HG03378 (cell line): ENCODE data around the gene LRRFIP1.
"Not testable (repeated sequence)": the region's sequence is repeated elsewhere in the genome, so short reads cannot be mapped to it uniquely, and the experiment has no call there.

ENCODE experiments used
- ATAC-seq: cut with Tn5 transposase; IDR thresholded peaks from one replicate; pipeline ENCODE4 v1.9.1; 2021; ENCODE audit warnings: mild to moderate bottlenecking, moderate library complexity; ENCODE audit not compliant: unreplicated experiment

Gene LRRFIP1

DNA sequence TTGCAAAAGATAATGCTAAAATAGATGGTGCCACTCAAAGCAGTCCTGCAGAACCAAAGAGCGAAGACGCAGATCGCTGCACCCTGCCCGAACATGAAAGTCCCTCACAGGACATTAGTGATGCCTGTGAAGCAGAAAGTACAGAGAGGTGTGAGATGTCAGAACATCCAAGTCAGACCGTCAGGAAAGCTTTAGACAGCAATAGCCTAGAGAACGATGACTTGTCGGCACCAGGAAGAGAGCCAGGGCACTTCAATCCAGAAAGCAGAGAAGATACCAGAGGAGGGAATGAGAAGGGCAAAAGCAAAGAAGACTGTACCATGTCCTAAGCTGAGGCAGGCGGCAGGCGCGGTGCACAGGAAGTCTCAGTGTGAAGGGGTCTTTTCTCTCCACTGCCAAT, 136.4 kb downstream of the LRRFIP1 start:
- ATAC-seq: no peak

- ATAC-seq: not testable (repeated sequence)
These were observed 137.7 kb downstream of the LRRFIP1 start for GRCh38 chr2:237765122-237765521.

DNA sequence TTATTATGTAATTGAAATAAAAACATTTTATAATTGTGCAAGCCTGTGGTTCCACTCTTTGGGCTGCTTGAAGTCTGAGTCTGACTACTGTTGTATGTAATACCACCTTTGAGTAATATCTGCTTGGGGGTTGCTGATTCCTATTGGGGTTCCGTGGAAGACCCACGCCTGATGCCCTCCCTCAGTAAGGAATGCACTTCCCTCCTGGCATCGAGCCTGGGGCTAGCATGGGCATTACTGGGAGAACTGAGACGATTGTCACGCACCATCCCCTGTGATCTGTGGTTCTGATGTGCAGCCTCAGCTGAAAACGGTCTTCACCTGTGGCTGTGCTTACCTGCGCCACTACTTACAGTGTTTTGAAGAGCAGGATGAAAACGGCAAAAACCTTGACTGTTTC, 138.5 kb downstream of the LRRFIP1 start:
- ATAC-seq: no peak

DNA sequence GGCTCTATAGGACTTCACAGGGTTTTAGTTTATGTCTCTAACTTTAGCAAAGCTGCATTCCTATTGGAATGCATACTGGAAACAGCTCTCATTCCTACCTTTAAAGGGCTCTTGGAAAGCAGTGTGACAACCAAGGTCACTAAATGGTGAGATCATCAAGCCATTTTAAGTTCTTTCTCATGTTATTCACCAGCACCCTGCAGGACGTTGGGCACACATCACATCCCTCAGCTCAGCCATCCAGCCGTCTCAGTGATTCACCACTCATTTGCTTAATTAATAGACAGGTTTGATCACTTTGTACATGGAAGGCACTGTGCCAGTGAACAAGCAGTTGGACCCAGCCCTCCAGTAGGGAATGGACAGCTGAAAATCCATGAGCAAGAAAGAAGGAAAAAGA, 139.0 kb downstream of the LRRFIP1 start:
- ATAC-seq: no peak

DNA sequence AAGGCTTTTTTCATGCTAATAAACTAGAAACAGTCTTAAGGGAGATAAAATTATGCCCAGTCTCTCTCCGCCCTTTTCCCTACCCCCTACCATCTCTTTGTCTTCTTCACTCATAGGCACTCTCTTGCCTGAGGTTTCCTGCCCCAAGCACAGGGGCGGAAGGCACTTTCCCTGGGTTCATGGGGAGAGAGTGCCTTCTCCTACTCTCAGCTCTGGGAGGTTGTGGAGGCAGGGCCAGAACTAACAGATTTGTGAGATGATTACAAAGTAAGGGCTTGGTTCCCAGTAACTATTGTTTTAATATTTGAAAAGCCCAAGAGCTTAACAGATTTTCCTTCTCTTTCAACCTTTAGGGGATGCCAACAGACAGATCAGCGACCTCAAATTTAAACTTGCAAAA, 145.1 kb downstream of the LRRFIP1 start:
- no peak for ATAC-seq

GRCh38 chr2:237773826-237774225, 146.4 kb downstream of the LRRFIP1 start:
- no peak for ATAC-seq

GRCh38 chr2:237774811-237775553, 147.6 kb downstream of the LRRFIP1 start:
- ATAC-seq: no peak

- ATAC-seq: no peak
These were observed 152.1 kb downstream of the LRRFIP1 start for GRCh38 chr2:237779521-237779920.

DNA sequence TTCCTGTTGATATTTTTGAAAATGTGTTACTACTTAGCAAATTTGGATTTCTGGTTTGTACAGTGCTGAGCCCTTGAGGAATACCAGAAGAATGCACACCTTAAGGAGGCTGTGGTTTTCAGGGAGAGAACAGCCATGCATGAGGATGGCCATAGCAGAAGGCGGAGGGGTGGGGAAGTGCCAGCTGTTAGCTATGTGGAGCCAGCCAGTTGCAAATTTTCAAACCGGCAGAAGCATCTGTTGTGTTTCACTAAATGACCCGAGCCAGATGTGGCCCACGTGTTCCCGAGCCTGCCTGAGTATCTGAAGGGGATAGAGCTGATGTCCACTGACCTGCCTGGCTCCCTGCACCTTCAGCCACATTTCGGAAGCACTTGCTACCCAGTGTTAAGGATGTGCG, 154.8 kb downstream of the LRRFIP1 start:
- ATAC-seq: no peak

DNA sequence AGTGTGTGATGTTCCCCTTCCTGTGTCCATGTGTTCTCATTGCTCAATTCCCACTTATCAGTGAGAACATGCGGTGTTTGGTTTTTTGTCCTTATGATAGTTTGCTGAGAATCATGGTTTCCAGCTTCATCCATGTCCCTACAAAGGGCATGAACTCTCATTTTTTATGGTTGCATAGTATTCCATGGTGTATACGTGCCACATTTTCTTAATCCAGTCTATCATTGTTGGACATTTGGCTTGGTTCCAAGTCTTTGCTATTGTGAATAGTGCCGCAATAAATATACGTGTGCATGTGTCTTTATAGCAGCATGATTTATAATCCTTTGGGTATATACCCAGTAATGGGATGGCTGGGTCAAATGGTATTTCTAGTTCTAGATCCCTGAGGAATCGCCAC, 156.3 kb downstream of the LRRFIP1 start:
- ATAC-seq: not testable (repeated sequence)

- ATAC-seq: no peak
These were observed 159.5 kb downstream of the LRRFIP1 start for GRCh38 chr2:237786936-237787335.

DNA sequence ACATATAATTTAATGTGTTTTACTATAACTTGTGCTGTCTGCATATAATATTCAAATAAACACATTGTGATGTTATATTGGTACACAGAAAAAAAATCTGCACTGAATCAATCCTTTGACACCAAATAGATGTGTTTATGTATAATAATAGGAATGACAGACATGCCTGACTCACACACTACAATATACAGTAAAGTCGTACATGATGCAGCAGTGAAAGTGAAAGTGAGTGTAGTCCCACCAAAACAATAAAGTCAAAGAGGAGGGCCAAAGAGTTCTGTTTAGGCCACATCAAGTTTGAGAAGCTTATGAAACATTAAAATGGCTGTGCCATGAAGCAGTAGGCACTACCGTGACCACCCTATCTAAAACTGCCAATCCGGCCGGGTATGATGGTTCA, 163.0 kb downstream of the LRRFIP1 start:
- no peak for ATAC-seq

DNA sequence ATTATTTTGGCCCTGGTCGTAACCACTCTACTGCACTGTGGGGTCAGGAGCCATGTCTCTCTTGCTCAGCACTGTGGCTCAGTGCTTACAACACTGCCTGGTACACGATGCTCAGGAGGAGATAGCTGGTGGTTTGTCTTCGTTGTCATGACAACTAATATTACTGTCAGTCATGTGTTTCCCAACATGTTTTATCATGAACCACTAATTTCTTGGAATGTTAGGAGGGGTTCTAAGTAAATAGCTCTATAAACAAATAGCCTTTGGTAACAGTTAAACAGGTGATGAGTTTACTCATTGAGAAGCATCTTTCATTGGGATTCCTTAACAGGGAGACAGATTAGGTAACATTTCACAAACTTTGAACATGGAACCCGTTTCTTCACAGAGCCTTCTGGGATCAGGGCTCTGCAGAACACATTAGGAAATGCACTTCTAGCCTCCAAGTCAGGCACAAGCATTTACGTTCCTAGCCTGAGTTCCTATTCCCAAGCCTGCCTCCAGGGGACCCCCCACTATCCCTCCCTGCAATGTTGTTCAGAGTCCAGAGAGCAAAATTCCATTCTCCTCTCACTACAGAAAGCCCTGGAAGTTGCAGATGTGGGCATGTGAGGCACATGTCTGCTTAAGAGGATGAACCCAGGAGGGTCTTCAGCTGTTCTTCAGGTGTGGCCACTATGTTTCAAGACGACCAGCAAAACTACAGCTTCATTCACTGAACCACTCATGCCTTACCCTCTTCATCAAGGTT, 164.8 kb downstream of the LRRFIP1 start:
- ATAC-seq: no peak

DNA sequence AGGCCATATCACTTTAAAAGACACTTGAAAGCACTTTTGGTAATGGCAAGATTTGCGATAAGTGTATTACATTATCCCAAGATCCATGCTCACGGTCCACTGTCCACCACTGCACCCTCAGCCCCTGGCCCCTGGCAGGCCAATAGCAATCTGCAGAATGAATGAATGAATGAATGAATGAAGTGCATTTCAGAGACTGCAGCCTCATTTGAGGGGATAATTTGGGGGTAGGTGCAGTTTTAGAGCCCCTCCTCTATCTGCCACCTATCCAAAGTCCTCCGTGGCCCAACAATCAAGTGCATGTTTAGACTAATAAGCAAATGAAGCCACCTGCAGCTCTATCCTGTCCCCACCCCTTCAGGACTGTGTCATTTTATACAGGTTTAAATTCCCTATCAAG, 169.9 kb downstream of the LRRFIP1 start:
- ATAC-seq: no peak

- no peak for ATAC-seq
These were observed 171.1 kb downstream of the LRRFIP1 start, which contains the start of gene RBM44 for GRCh38 chr2:237798236-237799059. Gene RBM44 (plus strand): TSS chr2:237798779. CDS start chr2:237813610, 14,831 bp downstream.

GRCh38 chr2:237799060-237799428, 171.7 kb downstream of the LRRFIP1 start:
- no peak for ATAC-seq

DNA sequence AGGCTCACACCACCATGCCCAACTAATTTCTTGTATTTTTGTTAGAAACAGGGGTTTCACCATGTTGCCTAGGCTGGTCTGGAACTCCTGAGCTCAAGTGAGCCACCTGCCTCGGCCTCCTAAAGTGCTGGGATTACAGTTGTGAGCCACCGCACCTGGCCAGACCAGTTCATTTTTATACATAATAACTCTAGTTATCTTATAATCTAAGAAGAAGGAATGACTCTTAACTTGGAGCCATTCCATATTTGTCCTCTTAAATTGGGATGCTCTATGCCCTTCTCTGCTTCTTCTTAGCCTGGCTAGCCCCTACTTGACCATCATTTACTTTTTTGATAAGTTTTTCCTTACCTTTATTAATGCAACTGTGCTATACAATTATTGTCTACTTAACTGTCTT, 174.1 kb downstream of the LRRFIP1 start:
- ATAC-seq: no peak

DNA sequence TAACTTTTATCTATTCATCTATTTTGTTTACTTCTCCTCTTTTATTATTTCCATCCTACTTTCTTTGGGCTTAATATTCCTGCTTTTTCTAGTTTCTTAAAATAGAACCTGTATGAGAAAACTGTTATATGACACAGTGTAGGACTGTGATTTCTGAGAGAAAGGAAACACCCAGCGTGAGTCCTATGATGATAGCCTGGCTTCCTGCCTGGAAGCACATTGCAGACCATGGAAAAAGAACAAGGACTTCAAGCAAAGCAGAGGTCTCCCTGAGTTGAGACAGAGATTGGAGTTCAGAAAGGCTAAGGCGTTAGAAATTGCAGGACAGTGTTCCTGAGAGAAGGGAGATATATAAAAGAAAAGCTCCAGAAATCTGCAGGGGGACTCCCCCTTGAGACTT, 178.9 kb downstream of the LRRFIP1 start:
- ATAC-seq: no peak

DNA sequence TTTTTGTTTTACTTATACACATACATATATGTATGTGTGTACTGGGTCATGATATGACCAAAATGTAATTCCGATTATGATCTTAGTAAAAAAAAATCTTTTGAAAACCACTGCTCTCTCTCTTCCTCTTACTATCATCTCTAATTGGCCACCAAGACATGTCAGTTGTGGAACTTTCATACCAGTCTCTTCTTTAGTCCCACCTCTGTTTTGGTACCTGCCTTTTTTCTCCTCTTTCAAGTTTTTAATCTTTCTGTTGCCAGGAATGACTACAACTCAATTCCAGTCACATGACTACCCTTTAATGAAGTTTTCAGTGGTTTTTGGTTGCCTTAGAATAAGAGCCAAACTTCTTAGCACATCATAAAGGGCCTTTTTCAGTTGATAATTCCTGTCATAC, 188.2 kb downstream of the LRRFIP1 start:
- ATAC-seq: no peak

GRCh38 chr2:237816531-237816930, 189.1 kb downstream of the LRRFIP1 start:
- ATAC-seq: no peak

GRCh38 chr2:237818066-237818473, 190.7 kb downstream of the LRRFIP1 start:
- ATAC-seq: no peak

DNA sequence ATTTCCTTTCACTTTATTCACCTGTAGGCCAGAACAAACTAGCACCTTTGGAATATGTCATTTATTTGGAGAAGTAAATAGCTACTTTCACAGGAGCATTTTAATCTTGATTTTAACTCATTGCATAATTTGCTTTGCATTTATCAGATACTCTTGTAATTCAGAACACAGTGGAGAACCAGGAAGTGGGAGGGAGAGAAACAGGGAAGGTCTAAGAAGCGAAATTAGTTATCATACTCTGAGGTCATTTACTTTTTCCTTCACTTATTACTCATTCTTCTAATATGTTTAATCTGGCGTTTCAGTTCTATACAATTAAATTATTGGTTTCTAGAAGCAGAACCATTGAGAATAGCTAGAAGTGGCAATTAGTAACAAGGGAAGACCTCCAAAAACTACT, 191.8 kb downstream of the LRRFIP1 start:
- ATAC-seq: no peak
